ENCODE results near the gene CMTR1. TPM values are rescaled to one million over a fixed set of nuclear protein-coding genes. Genes with fewer than 3 reads are reported as not detected.

The CMTR1 gene
- total RNA-seq, 2 experiments from 2014 or later, result 32.3 to 42.8 TPM

DNA sequence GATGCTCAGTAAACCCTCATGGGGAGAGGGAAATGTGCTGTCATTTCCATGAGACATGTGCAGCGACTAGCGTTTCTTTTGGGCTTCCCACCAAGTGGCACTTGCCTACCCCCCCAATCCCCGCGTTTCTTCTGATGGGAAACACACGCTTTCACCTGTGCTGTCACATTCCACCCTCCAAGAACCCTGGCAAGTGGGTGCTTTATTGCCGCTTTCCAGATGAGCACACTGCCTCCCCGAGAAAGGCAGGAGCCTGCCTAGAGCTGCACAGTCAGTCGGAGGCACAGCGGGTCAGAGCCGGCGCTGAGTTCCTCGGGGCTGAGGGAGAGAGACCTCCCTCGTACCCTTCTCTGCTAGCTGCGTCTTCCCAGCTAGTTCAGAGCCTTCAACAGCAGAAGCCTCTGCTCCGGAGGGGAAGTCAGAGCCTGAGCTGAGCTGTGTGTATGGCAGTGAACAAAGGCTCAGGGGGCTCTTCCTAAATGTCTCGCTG is 78.9 kb downstream of the CMTR1 start:
- intact Hi-C loops (cut with micrococcal nuclease; ENCODE audit: unreplicated experiment), result no loop called here
- no peaks in the 10 kb centered on the region for H3K9me2 ChIP-seq (ENCODE audit: insufficient read depth, low read length)
- no peaks in the 10 kb centered on the region for H3K9me3 ChIP-seq (ENCODE audit: low read length)
- POLR2A ChIA-PET, result interaction anchor here (0.7 to 1.5 kb wide), 2 partner anchors 11 to 48 kb away, joined by 5 to 6 read pairs; no protein-coding TSS in a partner anchor
- peaks cover 20% of the 10 kb centered on the region for H3K4me1 ChIP-seq (ENCODE audit: insufficient read depth, low read length, poor library complexity, severe bottlenecking)
- no peaks in the 10 kb centered on the region for H3K36me3 ChIP-seq (ENCODE audit: insufficient read depth, low read length)
- TF ChIP-seq, protein P1, sequence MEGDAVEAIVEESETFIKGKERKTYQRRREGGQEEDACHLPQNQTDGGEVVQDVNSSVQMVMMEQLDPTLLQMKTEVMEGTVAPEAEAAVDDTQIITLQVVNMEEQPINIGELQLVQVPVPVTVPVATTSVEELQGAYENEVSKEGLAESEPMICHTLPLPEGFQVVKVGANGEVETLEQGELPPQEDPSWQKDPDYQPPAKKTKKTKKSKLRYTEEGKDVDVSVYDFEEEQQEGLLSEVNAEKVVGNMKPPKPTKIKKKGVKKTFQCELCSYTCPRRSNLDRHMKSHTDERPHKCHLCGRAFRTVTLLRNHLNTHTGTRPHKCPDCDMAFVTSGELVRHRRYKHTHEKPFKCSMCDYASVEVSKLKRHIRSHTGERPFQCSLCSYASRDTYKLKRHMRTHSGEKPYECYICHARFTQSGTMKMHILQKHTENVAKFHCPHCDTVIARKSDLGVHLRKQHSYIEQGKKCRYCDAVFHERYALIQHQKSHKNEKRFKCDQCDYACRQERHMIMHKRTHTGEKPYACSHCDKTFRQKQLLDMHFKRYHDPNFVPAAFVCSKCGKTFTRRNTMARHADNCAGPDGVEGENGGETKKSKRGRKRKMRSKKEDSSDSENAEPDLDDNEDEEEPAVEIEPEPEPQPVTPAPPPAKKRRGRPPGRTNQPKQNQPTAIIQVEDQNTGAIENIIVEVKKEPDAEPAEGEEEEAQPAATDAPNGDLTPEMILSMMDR (conservative IDR thresholded peaks at IDR 0.05; ENCODE audit: low read length), result no peak
- TF ChIP-seq EZH2phosphoT487 (IDR thresholded peaks at IDR 0.05; ENCODE audit: borderline replicate concordance, low read depth, low read length), result no peak
- no peak overlapping the region for H3K4me3 ChIP-seq (ENCODE audit: low read depth, low read length, poor library complexity, severe bottlenecking)
- H2AFZ ChIP-seq (ENCODE audit: low read length), result no peak overlapping the region
- H3K4me2 ChIP-seq (ENCODE audit: low read length), result no peak overlapping the region
- no TSS peak for BruUV-seq (replicated peaks)
- no peak overlapping the region for H3K27ac ChIP-seq (ENCODE audit: low read depth, low read length, poor library complexity, severe bottlenecking)
- H3K79me2 ChIP-seq (ENCODE audit: insufficient read depth, low read depth, low read length), result no peaks in the 10 kb centered on the region
- H4K20me1 ChIP-seq (ENCODE audit: insufficient read depth, low read length), result no peaks in the 10 kb centered on the region
- CTCF ChIA-PET (ENCODE audit: unreplicated experiment), result no interaction called here
- DNase-seq (ENCODE audit: low spot score), result no peak

DNA sequence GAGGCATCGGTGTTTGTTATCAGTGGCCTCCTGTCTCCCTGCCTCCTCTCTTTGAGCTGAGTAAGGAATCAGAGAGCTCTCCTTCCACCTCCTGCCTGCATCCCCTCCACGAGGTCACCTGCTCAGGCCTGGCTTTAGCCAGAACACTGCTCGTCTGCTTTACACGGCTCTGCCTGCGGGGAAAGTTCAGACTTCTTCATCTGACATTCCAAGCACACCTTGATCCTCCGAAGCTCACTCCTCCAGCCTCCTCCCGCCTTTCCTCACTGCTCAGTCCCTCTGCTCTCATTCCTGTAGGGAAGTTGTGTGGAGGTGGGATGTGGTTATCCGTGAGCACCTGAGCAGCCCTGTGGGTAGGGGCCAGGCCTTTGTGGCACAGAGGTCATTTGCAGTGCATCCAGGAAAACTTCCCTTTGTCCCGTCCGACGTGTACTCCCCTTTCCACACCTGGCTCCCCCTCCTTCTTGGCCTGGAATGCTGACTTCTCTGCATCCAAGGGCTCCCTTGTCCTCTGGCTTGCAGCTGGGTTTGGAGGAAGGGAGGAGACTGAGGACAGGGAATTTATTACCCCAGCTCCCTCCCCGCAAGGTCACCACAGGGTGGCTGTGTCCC is 79.5 kb downstream of the CMTR1 start:
- no peak for DNase-seq (ENCODE audit: low spot score)
- H3K79me2 ChIP-seq (ENCODE audit: insufficient read depth, low read depth, low read length), result no peaks in the 10 kb centered on the region
- no peak overlapping the region for H3K4me3 ChIP-seq (ENCODE audit: low read depth, low read length, poor library complexity, severe bottlenecking)
- intact Hi-C loops (cut with micrococcal nuclease; ENCODE audit: unreplicated experiment), result no loop called here
- H3K4me1 ChIP-seq (ENCODE audit: insufficient read depth, low read length, poor library complexity, severe bottlenecking), result peaks cover 20% of the 10 kb centered on the region
- H2AFZ ChIP-seq (ENCODE audit: low read length), result no peak overlapping the region
- H4K20me1 ChIP-seq (ENCODE audit: insufficient read depth, low read length), result no peaks in the 10 kb centered on the region
- H3K36me3 ChIP-seq (ENCODE audit: insufficient read depth, low read length), result no peaks in the 10 kb centered on the region
- TF ChIP-seq EZH2phosphoT487 (IDR thresholded peaks at IDR 0.05; ENCODE audit: borderline replicate concordance, low read depth, low read length), result no peak
- TF ChIP-seq, protein P1 (conservative IDR thresholded peaks at IDR 0.05; ENCODE audit: low read length), result no peak
- no peaks in the 10 kb centered on the region for H3K9me2 ChIP-seq (ENCODE audit: insufficient read depth, low read length)
- H3K4me2 ChIP-seq (ENCODE audit: low read length), result no peak overlapping the region
- no peak overlapping the region for H3K27ac ChIP-seq (ENCODE audit: low read depth, low read length, poor library complexity, severe bottlenecking)
- no TSS peak for BruUV-seq (replicated peaks)
- no peaks in the 10 kb centered on the region for H3K9me3 ChIP-seq (ENCODE audit: low read length)
- ChIA-PET POLR2A (interaction anchor here (0.7 to 1.5 kb wide), 2 partner anchors 12 to 48 kb away, joined by 5 to 6 read pairs; no protein-coding TSS in a partner anchor), CTCF (ENCODE audit: unreplicated experiment) (no interaction called here)

DNA sequence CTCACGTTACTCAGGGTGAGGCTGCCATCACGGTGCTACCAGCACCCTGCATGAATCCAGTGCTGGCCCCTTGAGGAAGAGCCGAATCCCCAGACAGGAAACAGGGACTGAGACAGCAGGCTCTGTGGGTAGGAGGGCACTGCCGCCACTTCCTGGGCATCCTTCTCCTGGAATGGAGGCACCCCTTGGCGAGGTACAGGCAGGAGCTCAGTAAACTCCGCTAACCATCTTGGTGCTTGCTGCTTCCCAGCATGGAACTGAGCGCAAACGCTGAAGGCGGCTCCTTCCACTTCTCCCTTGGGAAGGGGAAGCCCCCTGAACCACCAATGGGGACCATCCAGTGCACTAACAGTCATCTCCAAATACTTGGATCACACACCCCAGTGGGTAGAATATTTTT is 80.1 kb downstream of the CMTR1 start:
- H2AFZ ChIP-seq (ENCODE audit: low read length), result no peak overlapping the region
- ChIA-PET CTCF (ENCODE audit: unreplicated experiment) (no interaction called here), POLR2A (interaction anchor here (1.5 kb wide), 1 partner anchor 12 kb away, joined by 6 read pairs; no protein-coding TSS in a partner anchor)
- H3K27ac ChIP-seq (ENCODE audit: low read depth, low read length, poor library complexity, severe bottlenecking), result no peak overlapping the region
- TF ChIP-seq, protein P1 (conservative IDR thresholded peaks at IDR 0.05; ENCODE audit: low read length), result no peak
- no peak for TF ChIP-seq EZH2phosphoT487 (IDR thresholded peaks at IDR 0.05; ENCODE audit: borderline replicate concordance, low read depth, low read length)
- H3K36me3 ChIP-seq (ENCODE audit: insufficient read depth, low read length), result no peaks in the 10 kb centered on the region
- no peaks in the 10 kb centered on the region for H3K9me2 ChIP-seq (ENCODE audit: insufficient read depth, low read length)
- H3K4me2 ChIP-seq (ENCODE audit: low read length), result no peak overlapping the region
- peaks cover 16% of the 10 kb centered on the region for H3K4me1 ChIP-seq (ENCODE audit: insufficient read depth, low read length, poor library complexity, severe bottlenecking)
- H4K20me1 ChIP-seq (ENCODE audit: insufficient read depth, low read length), result no peaks in the 10 kb centered on the region
- intact Hi-C loops (cut with micrococcal nuclease; ENCODE audit: unreplicated experiment), result no loop called here
- H3K79me2 ChIP-seq (ENCODE audit: insufficient read depth, low read depth, low read length), result no peaks in the 10 kb centered on the region
- no peak for DNase-seq (ENCODE audit: low spot score)
- no peaks in the 10 kb centered on the region for H3K9me3 ChIP-seq (ENCODE audit: low read length)
- no peak overlapping the region for H3K4me3 ChIP-seq (ENCODE audit: low read depth, low read length, poor library complexity, severe bottlenecking)
- no TSS peak for BruUV-seq (replicated peaks)
